Colonic mucosa (tissue), 4 donors: Measurements from ENCODE around the gene MTIF3. TPM values are rescaled to one million over a fixed set of nuclear protein-coding genes. Genes with fewer than 3 reads are reported as not detected.

Source experiments
- DNase-seq: peaks from one replicate; pipeline ENCODE4 v3.0.0-alpha.2; 2020
- H3K27ac ChIP-seq: fragments of 200-600 bp; one replicate; pipeline ENCODE4 v1.8.0; 2021
- H3K27me3 ChIP-seq: fragments of 200-600 bp; one replicate; pipeline ENCODE4 v1.8.0; 2021
- H3K36me3 ChIP-seq: fragments of 200-600 bp; one replicate; pipeline ENCODE4 v1.8.0; 2021
- H3K4me1 ChIP-seq: fragments of 200-600 bp; one replicate; pipeline ENCODE4 v1.8.0; 2021; ENCODE audit warnings: mild to moderate bottlenecking
- H3K4me3 ChIP-seq: fragments of 200-600 bp; one replicate; pipeline ENCODE4 v1.8.0; 2021
- H3K9ac ChIP-seq, 2 donors: one replicate each; pipeline ENCODE4 v1.7.0; 2013; ENCODE audit warnings: control low read depth in 2 of 2, low read depth in 2 of 2, low read length in 2 of 2
- H3K9me3 ChIP-seq: fragments of 200-600 bp; one replicate; pipeline ENCODE4 v1.8.0; 2021
- CTCF ChIP-seq: fragments of 200-600 bp; IDR thresholded peaks from one replicate; pipeline ENCODE4 v1.8.0; 2022; ENCODE audit warnings: antibody characterized with exemption, mild to moderate bottlenecking
- intact Hi-C: fragments of 100-400 bp; cut with DNase I; formaldehyde crosslinking; loops from one replicate; pipeline ENCODE4 v1.14.1; 2022
- total RNA-seq, 2 donors: library from RNA; stranded (reverse); fragmentation: NEBNext Ultra II Directional in 1 of 2; extraction: Animal tissue kit (Norgen Biotek cat#: 25700) in 1 of 2; gene quantifications; one replicate each; pipeline ENCODE4 v1.2.1, GENCODE V29; 2021
- donor health status: healthy.
- donor health status: DM: no; HTN: no; CAD: no.
- donor health status: DM: no; HTN: no; CAD: no.

Gene MTIF3
- total RNA-seq, 2 donors from 2014 or later: 53.7 to 65.1 TPM

DNA sequence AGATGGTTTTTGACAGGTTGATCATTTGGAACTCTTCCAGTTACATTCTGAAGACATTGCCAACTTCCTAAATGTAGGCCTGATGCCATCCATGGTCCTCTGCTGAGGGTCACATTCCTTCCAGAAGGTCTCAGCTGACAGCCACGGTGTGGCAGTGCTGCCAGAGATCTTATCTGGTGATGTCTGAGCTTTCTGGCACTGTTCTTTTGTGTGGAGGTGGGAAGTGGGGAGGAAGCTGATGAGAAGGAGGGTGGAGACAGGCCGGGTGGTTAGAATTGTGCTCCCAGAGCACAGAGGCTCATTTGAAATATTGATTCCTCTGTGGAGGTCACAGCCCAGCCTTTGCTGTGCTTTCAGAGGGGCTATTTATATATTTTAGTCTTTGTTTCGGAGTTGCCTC lies 16.1 kb upstream of the MTIF3 start:
- Histone ChIP-seq H3K36me3 (no peaks in the 10 kb centered on the region), H3K4me1 (no peaks in the 10 kb centered on the region), H3K4me3 (no peak overlapping the region), H3K9me3 (no peaks in the 10 kb centered on the region), H3K27ac (no peak overlapping the region), H3K27me3 (no peaks in the 10 kb centered on the region), H3K9ac (no peak overlapping the region)
- DNase-seq: no peak
- no peak for TF ChIP-seq CTCF
- intact Hi-C loops: no loop called here

DNA sequence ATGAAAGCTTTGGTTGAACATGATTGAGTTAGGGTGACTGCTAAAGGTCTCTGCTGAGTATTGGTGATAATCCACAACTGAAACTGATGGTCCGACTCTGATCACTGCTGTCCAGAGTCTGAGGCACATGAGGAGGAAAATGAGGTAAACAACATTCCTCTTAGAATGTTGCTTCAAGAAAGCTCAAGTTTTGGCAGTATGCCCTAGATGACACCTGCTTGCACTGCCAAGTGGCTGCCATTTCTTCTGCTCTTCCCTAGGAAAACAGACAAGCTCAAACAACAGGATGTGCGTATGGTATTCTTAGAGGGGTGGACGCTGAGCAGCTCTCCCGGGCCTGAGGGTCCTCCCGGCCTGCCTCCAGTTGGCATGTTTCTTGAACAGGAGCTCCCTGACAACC lies 15.2 kb upstream of the MTIF3 start:
- Histone ChIP-seq H3K4me3 (no peak overlapping the region), H3K27ac (no peak overlapping the region), H3K4me1 (no peaks in the 10 kb centered on the region), H3K9me3 (no peaks in the 10 kb centered on the region), H3K9ac (no peak overlapping the region), H3K27me3 (no peaks in the 10 kb centered on the region), H3K36me3 (no peaks in the 10 kb centered on the region)
- DNase-seq: no peak
- TF ChIP-seq CTCF: no peak
- intact Hi-C loops: no loop called here

DNA sequence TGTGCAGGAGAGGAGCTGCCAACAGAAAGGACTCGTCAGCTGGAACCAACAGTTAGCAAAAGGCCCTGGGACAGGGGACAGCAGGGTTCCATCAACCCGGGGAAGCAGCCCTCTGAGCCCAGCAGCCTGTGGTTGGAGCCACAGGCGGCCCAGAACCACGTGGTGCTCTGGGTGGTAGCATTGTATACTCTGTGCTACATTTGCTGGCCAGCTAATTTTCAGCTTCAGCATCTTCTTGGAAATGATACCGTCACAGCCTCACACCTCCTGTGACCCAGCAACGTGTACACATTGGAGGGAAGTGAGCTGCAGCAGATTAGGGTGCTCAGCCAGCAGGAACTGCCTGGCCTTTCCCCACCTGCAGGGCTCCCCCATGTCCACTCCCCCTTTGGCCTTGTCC lies 13.1 kb upstream of the MTIF3 start:
- Histone ChIP-seq H3K4me3 (no peak overlapping the region), H3K27ac (no peak overlapping the region), H3K4me1 (no peaks in the 10 kb centered on the region), H3K27me3 (no peaks in the 10 kb centered on the region), H3K9me3 (no peaks in the 10 kb centered on the region), H3K36me3 (no peaks in the 10 kb centered on the region), H3K9ac (no peak overlapping the region)
- intact Hi-C loops: no loop called here
- no peak for TF ChIP-seq CTCF
- DNase-seq: no peak

GRCh38 chr13:27461940-27462584 lies 11.7 kb upstream of the MTIF3 start:
- no peaks in the 10 kb centered on the region for H3K4me1 ChIP-seq
- H3K27ac ChIP-seq: no peak overlapping the region
- H3K27me3 ChIP-seq: no peaks in the 10 kb centered on the region
- intact Hi-C loops: no loop called here
- no peak overlapping the region for H3K4me3 ChIP-seq
- no peaks in the 10 kb centered on the region for H3K36me3 ChIP-seq
- no peak for DNase-seq
- TF ChIP-seq CTCF: no peak
- H3K9ac ChIP-seq: no peak overlapping the region
- H3K9me3 ChIP-seq: no peaks in the 10 kb centered on the region

GRCh38 chr13:27455331-27455855 lies 5.0 kb upstream of the MTIF3 start:
- no peak for DNase-seq
- Histone ChIP-seq H3K4me1 (no peaks in the 10 kb centered on the region), H3K9me3 (no peaks in the 10 kb centered on the region), H3K27me3 (no peaks in the 10 kb centered on the region), H3K4me3 (no peak overlapping the region), H3K9ac (no peak overlapping the region), H3K36me3 (no peaks in the 10 kb centered on the region), H3K27ac (no peak overlapping the region)
- TF ChIP-seq CTCF: no peak
- intact Hi-C loops: no loop called here
